ENCODE data around the gene NFATC2. TPM values are rescaled to one million over a fixed set of nuclear protein-coding genes. Genes with fewer than 3 reads are reported as not detected.

NFATC2 gene
- total RNA-seq, 1 experiment from 2014 or later = 0.61 TPM

DNA sequence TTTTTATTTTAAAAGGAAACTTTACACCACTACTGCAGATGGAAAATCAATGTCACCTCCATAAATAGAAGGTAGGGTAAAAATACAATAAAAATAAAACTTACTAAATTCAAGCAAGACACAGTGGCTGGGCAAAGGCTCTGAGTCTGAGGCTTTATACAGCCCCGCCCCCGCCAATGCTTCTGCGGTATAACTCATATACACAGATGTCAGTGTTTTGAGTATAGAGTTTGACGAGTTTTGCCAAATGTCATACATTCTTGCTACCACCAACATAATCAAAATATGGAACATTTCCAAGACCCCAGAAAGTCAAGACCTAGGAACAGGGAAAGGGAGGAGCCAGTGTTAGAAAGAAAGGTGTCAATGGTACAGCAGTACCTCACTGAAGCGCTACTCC, 12.8 kb downstream of the NFATC2 start:
- no peaks in the 10 kb centered on the region for H3K9me3 ChIP-seq (ENCODE audit: control insufficient read depth, low read depth, low read length)
- H2AFZ ChIP-seq (ENCODE audit: low read length) = no peak overlapping the region
- H2BK12ac ChIP-seq (ENCODE audit: insufficient read length, low read depth, low read length) = no peak overlapping the region
- no peaks in the 10 kb centered on the region for H3K9me3 Mint-ChIP-seq
- no peak overlapping the region for H4K5ac ChIP-seq (ENCODE audit: insufficient read length, low read depth, low read length)
- no peak overlapping the region for H4K8ac ChIP-seq (replicated peaks; ENCODE audit: insufficient read length, low read depth, low read length)
- no peaks in the 10 kb centered on the region for H3K27me3 ChIP-seq (ENCODE audit: insufficient read depth, low read length)
- H3K27ac Mint-ChIP-seq = 0 out of 7 replicates have a peak overlapping the region, but pooled peaks of 1 of the 3 experiments have one; percentile 18
- no peak overlapping the region for H2AK5ac ChIP-seq (ENCODE audit: insufficient read length, low read length)
- no peak overlapping the region for H2BK15ac ChIP-seq (ENCODE audit: low read depth, low read length)
- H4K91ac ChIP-seq (ENCODE audit: insufficient read length, low read depth, low read length) = no peak overlapping the region
- H3K9ac ChIP-seq (ENCODE audit: extremely low read depth, insufficient read length, low read length) = no peak overlapping the region
- H4K20me1 ChIP-seq (ENCODE audit: control insufficient read depth, insufficient read depth, insufficient read length) = no peaks in the 10 kb centered on the region
- H3K79me2 ChIP-seq (ENCODE audit: insufficient read depth, low read length) = no peaks in the 10 kb centered on the region
- H3K56ac ChIP-seq (ENCODE audit: insufficient read length, low read depth, low read length) = no peak overlapping the region
- H3K4ac ChIP-seq (ENCODE audit: low read depth, low read length) = no peak overlapping the region
- H3T11ph ChIP-seq (ENCODE audit: low read length) = no peak overlapping the region
- no peaks in the 10 kb centered on the region for H3K36me3 Mint-ChIP-seq (ENCODE audit: insufficient read depth in 1 of 3, low read depth in 3 of 3)
- H3K18ac ChIP-seq (ENCODE audit: insufficient read length, low read depth, low read length) = no peak overlapping the region
- H2BK5ac ChIP-seq (ENCODE audit: insufficient read length, low read length) = no peak overlapping the region
- WGBS (ENCODE audit: extremely low coverage, insufficient read length, low lambda C conversion rate) = no CpG with 5 or more reads among the region's 5 CpGs
- H3K4me1 ChIP-seq (ENCODE audit: insufficient read depth, low read length) = no peaks in the 10 kb centered on the region
- H3K4me3 Mint-ChIP-seq = no peak overlapping the region
- H3K23me2 ChIP-seq (ENCODE audit: insufficient read length, low read depth, low read length, poor library complexity, severe bottlenecking) = no peaks in the 10 kb centered on the region
- peaks cover 3 to 6% of the 10 kb centered on the region in 2 experiments for H3K4me1 Mint-ChIP-seq
- no peaks in the 10 kb centered on the region for H3K27me3 Mint-ChIP-seq (ENCODE audit: low read depth)
- H2BK120ac ChIP-seq (ENCODE audit: low read depth, low read length, poor library complexity, severe bottlenecking) = no peak overlapping the region
- no peak for DNase-seq
- no peak overlapping the region for H3K14ac ChIP-seq (ENCODE audit: insufficient read depth, low read length)
- no peak overlapping the region for H3K4me2 ChIP-seq (ENCODE audit: insufficient read depth, insufficient read length, low read length)
- no peak overlapping the region for H3K27ac ChIP-seq (ENCODE audit: insufficient read length, low read depth, low read length)
- H3K79me1 ChIP-seq (ENCODE audit: insufficient read depth, low read depth, low read length, poor library complexity, severe bottlenecking) = no peaks in the 10 kb centered on the region
- H3K23ac ChIP-seq (ENCODE audit: insufficient read length, low read depth, low read length) = no peak overlapping the region
- no peak overlapping the region for H2BK20ac ChIP-seq (ENCODE audit: low read depth, low read length, poor library complexity, severe bottlenecking)
- no peak for TF ChIP-seq CTCF (conservative IDR thresholded peaks at IDR 0.05)
